GM21360 (cell line): Measurements from ENCODE around the gene SF3B1.
"Not testable (repeated sequence)": the region's sequence is repeated elsewhere in the genome, so short reads cannot be mapped to it uniquely, and the experiment has no call there.

Experiments used
- ATAC-seq: cut with Tn5 transposase; IDR thresholded peaks from one replicate; pipeline ENCODE4 v1.9.1; 2021; ENCODE audit warnings: mild to moderate bottlenecking, moderate library complexity; ENCODE audit not compliant: unreplicated experiment

SF3B1 gene

DNA sequence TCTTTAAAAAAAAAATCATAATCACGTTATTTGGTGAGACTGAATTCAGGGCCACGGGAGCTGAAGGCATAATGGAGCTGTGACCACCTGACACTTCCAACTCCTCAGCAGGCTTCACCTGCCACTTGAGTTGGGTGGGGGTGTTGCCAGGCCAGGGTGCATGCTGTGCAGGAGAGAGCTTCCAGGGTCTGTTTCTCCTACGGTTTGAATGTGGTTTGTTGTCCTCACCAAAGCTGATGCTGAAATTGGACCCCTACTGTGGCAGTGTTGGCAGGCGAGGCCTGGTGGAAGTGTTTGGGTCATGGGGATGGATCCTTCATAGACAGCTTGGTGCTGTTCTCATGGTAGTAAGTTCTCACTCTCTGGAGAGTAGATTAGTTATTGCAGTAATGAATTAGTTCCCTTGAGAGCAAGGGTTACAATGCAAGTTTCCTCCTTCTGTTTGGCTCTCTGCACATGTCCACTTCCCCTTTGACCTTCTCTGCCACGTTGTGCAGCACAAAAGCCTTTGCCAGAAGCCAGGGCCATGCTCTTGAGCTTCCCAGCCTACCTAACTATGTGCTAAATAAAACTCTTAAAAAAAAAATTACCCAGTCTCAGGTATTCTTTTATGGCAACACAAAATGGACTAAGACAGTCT, 86.0 kb downstream of the SF3B1 start:
- ATAC-seq, result no peak

DNA sequence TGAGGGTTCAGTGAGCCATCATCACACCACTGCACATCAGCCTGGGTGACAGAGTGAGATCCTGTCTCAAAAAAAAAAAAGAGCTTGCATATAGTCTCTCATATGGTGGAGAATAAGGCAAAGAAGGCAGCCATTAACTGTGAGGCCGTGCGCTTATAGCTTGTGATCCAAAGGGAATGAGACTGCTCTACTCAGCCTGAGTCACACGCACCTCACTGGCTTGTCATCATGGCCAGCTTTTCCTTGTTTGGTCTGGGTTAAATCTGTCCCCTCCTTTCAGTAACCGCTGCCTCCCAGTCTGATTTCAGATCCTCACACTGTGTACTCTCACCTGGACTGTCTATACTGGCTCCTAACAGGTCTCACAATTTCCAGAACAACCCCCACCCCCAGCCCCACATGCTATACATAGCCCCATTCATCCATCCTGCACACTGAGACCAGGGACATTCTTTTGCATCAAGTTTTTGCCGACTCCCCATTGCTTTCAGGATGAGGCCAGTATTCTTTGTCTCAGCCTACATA, 88.9 kb downstream of the SF3B1 start:
- no peak for ATAC-seq

GRCh38 chr2:197343968-197344367, 90.9 kb downstream of the SF3B1 start:
- not testable (repeated sequence) for ATAC-seq

DNA sequence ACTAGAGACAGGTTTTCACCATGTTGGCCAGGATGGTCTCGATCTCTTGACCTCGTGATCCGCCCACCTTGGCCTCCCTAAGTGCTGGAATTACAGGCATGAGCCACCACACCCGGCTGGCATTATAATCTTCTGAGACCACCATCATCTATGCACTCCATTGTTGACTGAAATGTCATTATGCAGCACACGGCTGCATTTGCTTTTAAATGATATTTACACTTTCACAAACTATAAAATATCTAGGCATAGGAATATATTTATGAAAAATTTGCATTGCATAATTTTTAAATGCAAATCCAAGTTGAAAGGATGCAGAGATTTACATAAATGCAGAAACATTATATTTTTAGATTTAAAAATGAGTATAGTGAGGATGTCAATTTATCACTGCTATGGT, 94.2 kb downstream of the SF3B1 start:
- ATAC-seq, result no peak
